DND-41 (cell line): ENCODE measurements around the gene SEC24D.

Experiments
- EZH2 ChIP-seq: IDR thresholded peaks from 3 replicates; pipeline ENCODE4 v1.6.1; 2012; ENCODE audit warnings: borderline replicate concordance, low read depth, mild to moderate bottlenecking, moderate library complexity, low read length, inconsistent platforms; ENCODE audit not compliant: severe bottlenecking
- TF ChIP-seq, protein P1 (sequence below): IDR thresholded peaks from 2 replicates; pipeline ENCODE4 v1.5.1; 2012; ENCODE audit warnings: borderline replicate concordance, low read length, moderate library complexity, mild to moderate bottlenecking; ENCODE audit not compliant: poor library complexity, severe bottlenecking; ENCODE audit errors: extremely low read depth

DNA sequence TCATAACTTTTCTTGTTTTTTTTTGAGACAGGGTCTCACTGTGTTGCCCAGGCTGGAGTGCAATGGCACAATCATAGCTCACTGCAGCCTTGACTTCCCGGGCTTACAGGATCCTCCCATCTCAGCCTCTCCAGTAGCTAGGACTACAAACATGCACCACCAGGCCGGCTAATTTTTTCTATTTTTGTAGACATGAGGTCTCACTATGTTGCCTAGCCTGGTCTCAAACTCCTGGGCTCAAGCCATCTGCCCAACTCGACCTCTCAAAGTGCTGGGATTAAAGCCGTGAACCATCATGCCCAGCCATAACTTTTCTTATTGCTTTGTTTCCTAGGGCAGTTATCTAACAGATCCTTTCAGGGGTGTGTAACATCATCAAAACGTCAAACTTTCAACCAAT, 11.8 kb downstream of the SEC24D start:
- TF ChIP-seq EZH2 = no peak
- TF ChIP-seq, protein P1, sequence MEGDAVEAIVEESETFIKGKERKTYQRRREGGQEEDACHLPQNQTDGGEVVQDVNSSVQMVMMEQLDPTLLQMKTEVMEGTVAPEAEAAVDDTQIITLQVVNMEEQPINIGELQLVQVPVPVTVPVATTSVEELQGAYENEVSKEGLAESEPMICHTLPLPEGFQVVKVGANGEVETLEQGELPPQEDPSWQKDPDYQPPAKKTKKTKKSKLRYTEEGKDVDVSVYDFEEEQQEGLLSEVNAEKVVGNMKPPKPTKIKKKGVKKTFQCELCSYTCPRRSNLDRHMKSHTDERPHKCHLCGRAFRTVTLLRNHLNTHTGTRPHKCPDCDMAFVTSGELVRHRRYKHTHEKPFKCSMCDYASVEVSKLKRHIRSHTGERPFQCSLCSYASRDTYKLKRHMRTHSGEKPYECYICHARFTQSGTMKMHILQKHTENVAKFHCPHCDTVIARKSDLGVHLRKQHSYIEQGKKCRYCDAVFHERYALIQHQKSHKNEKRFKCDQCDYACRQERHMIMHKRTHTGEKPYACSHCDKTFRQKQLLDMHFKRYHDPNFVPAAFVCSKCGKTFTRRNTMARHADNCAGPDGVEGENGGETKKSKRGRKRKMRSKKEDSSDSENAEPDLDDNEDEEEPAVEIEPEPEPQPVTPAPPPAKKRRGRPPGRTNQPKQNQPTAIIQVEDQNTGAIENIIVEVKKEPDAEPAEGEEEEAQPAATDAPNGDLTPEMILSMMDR = no peak
